Nasal cavity respiratory epithelium epithelial cell of viscerocranial mucosa (primary cell): Measurements from ENCODE around the gene PIK3C3. TPM values are rescaled to one million over a fixed set of nuclear protein-coding genes. Genes with fewer than 3 reads are reported as not detected.

Source experiments
- total RNA-seq: library from RNA; depleted of rRNA; stranded (reverse); fragments of >200 nt; gene quantifications from 2 replicates; pipeline ENCODE4 v1.2.3, GENCODE V29; 2014

Gene PIK3C3
- total RNA-seq, result 31.1 and 56.7 TPM in 2 replicates

GRCh38 chr18:41954827-41955613 is at the start of gene PIK3C3:
Gene PIK3C3 (plus strand): TSS chr18:41955234. CDS start chr18:41955292, 58 bp downstream.

